Colonic mucosa (tissue), 4 donors: Measurements from ENCODE around the gene TSSK6. TPM values are rescaled to one million over a fixed set of nuclear protein-coding genes. Genes with fewer than 3 reads are reported as not detected.
A peak's percentile ranks its signal among the peaks of the same experiment; 100 is the strongest.

ENCODE experiments used
- DNase-seq: peaks from one replicate; pipeline ENCODE4 v3.0.0-alpha.2; 2020
- H3K27ac ChIP-seq: fragments of 200-600 bp; one replicate; pipeline ENCODE4 v1.8.0; 2021
- H3K27me3 ChIP-seq: fragments of 200-600 bp; one replicate; pipeline ENCODE4 v1.8.0; 2021
- H3K36me3 ChIP-seq: fragments of 200-600 bp; one replicate; pipeline ENCODE4 v1.8.0; 2021
- H3K4me1 ChIP-seq: fragments of 200-600 bp; one replicate; pipeline ENCODE4 v1.8.0; 2021; ENCODE audit warnings: mild to moderate bottlenecking
- H3K4me3 ChIP-seq: fragments of 200-600 bp; one replicate; pipeline ENCODE4 v1.8.0; 2021
- H3K9ac ChIP-seq, 2 donors: one replicate each; pipeline ENCODE4 v1.7.0; 2013; ENCODE audit warnings: control low read depth in 2 of 2, low read depth in 2 of 2, low read length in 2 of 2
- H3K9me3 ChIP-seq: fragments of 200-600 bp; one replicate; pipeline ENCODE4 v1.8.0; 2021
- CTCF ChIP-seq: fragments of 200-600 bp; IDR thresholded peaks from one replicate; pipeline ENCODE4 v1.8.0; 2022; ENCODE audit warnings: antibody characterized with exemption, mild to moderate bottlenecking
- intact Hi-C: fragments of 100-400 bp; cut with DNase I; formaldehyde crosslinking; loops from one replicate; pipeline ENCODE4 v1.14.1; 2022
- total RNA-seq, 2 donors: library from RNA; stranded (reverse); fragmentation: NEBNext Ultra II Directional in 1 of 2; extraction: Animal tissue kit (Norgen Biotek cat#: 25700) in 1 of 2; gene quantifications; one replicate each; pipeline ENCODE4 v1.2.1, GENCODE V29; 2021
- donor health status: healthy.
- donor health status: DM: no; HTN: no; CAD: no.
- donor health status: DM: no; HTN: no; CAD: no.

Gene TSSK6
- total RNA-seq, 2 donors from 2014 or later, result 2.2 to 3.6 TPM

- intact Hi-C loops, result loop anchor here (5.0 kb wide), 1 partner anchor 87 kb away; the partner anchor contains the start of gene GATAD2A
- no peak for TF ChIP-seq CTCF
- H3K36me3 ChIP-seq, result peaks cover 21% of the 10 kb centered on the region
Measured at GRCh38 chr19:19493841-19494546, 21.4 kb downstream of the TSSK6 start.

DNA sequence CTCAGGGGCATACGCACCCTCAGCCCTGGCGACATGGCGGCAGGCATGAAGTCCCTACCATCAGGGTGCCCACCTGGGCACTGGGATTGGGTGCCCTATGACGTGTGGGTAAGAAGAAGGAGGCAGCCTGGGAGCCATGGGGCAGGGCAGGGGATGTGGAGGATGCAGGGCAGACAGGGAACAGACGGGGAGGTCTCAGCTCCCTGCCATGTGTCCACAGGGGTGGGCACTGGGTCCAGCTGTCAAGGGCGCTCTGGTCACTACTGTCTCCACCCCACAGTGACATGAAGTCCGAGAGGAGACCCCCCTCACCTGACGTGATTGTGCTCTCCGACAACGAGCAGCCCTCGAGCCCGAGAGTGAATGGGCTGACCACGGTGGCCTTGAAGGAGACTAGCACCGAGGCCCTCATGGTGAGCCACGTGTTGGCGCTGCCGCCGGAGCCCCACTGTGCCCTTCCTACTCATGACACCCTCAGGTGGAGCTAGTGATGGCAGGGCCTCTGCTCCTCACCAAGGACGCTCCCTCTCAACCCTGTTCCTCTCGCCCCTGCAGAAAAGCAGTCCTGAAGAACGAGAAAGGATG, 23.2 kb downstream of the TSSK6 start:
- Histone ChIP-seq H3K4me3 (no peak overlapping the region), H3K27me3 (no peaks in the 10 kb centered on the region), H3K36me3 (peaks cover 17% of the 10 kb centered on the region), H3K27ac (no peak overlapping the region), H3K9me3 (no peaks in the 10 kb centered on the region), H3K4me1 (peaks cover 29% of the 10 kb centered on the region), H3K9ac (no peak overlapping the region)
- intact Hi-C loops, result loop anchor here (5.0 kb wide), 1 partner anchor 85 kb away; the partner anchor contains the start of gene GATAD2A
- no peak for DNase-seq
- TF ChIP-seq CTCF, result no peak

More at GRCh38 chr19:19493841-19494546, 21.4 kb downstream of the TSSK6 start:
- Histone ChIP-seq H3K27ac (no peak overlapping the region), H3K4me3 (no peak overlapping the region), H3K4me1 (peaks cover 14% of the 10 kb centered on the region), H3K9ac (no peak overlapping the region), H3K9me3 (no peaks in the 10 kb centered on the region), H3K27me3 (no peaks in the 10 kb centered on the region)
- DNase-seq, result no peak

GRCh38 chr19:19491321-19492025, 23.9 kb downstream of the TSSK6 start:
- no peak for DNase-seq
- H3K36me3 ChIP-seq, result peaks cover 16% of the 10 kb centered on the region
- H3K27me3 ChIP-seq, result no peaks in the 10 kb centered on the region
- H3K9ac ChIP-seq, result no peak overlapping the region
- TF ChIP-seq CTCF, result no peak
- H3K4me3 ChIP-seq, result no peak overlapping the region
- H3K27ac ChIP-seq, result no peak overlapping the region
- intact Hi-C loops, result loop anchor here (2.0 to 5.0 kb wide), 2 partner anchors 84 to 125 kb away; partner anchors contain the start of gene GATAD2A
- H3K9me3 ChIP-seq, result no peaks in the 10 kb centered on the region
- H3K4me1 ChIP-seq, result peaks cover 29% of the 10 kb centered on the region

- Histone ChIP-seq H3K9ac (peak overlapping the region in 1 of 2 donors; percentile 69), H3K9me3 (no peaks in the 10 kb centered on the region), H3K36me3 (peaks cover 8% of the 10 kb centered on the region), H3K27me3 (no peaks in the 10 kb centered on the region), H3K4me3 (no peak overlapping the region), H3K4me1 (peaks cover 29% of the 10 kb centered on the region), H3K27ac (peak overlapping the region; percentile 71)
- intact Hi-C loops, result loop anchor here (2.0 to 5.0 kb wide), 2 partner anchors 83 to 124 kb away; partner anchors contain the start of gene GATAD2A
- peak; percentile 70 for TF ChIP-seq CTCF
- DNase-seq, result peak; percentile 88
Measured at GRCh38 chr19:19490214-19490968, 25.0 kb downstream of the TSSK6 start.

- peaks cover 8% of the 10 kb centered on the region for H3K36me3 ChIP-seq
- intact Hi-C loops, result loop anchor here (2.0 to 5.0 kb wide), 2 partner anchors 83 to 123 kb away; partner anchors contain the start of gene GATAD2A
- no peak for DNase-seq
- H3K9me3 ChIP-seq, result no peaks in the 10 kb centered on the region
- H3K4me3 ChIP-seq, result no peak overlapping the region
- H3K27ac ChIP-seq, result peak overlapping the region; percentile 71
- H3K9ac ChIP-seq, result peak overlapping the region; percentile 31 to 69
- TF ChIP-seq CTCF, result no peak
- peaks cover 29% of the 10 kb centered on the region for H3K4me1 ChIP-seq
- no peaks in the 10 kb centered on the region for H3K27me3 ChIP-seq
Measured at GRCh38 chr19:19489804-19490204, 25.5 kb downstream of the TSSK6 start.
